Tibial nerve (tissue), 4 donors: ENCODE measurements around the gene SYVN1. TPM values are rescaled to one million over a fixed set of nuclear protein-coding genes. Genes with fewer than 3 reads are reported as not detected.

Source experiments
- DNase-seq, 2 donors: peaks; one replicate each; pipeline ENCODE4 v3.0.0-alpha.2; 2019; ENCODE audit warnings: low spot score in 2 of 2
- H3K27ac ChIP-seq, 4 donors: fragments of 200-600 bp; sonication (generic) in 3 of 4; one replicate each; pipeline ENCODE4 v1.5.1; 2017 to 2019; ENCODE audit warnings: mild to moderate bottlenecking in 1 of 4
- H3K27me3 ChIP-seq, 2 donors: fragments of 200-600 bp; sonication (generic) in 1 of 2; one replicate each; pipeline versions ENCODE4 v1.5.1 to v1.6.0; 2017 to 2019
- H3K36me3 ChIP-seq, 3 donors: fragments of 200-600 bp; sonication (generic); one replicate each; pipeline ENCODE4 v1.5.1; 2018 to 2019
- H3K4me1 ChIP-seq, 4 donors: fragments of 200-600 bp; sonication (generic) in 3 of 4; one replicate each; pipeline ENCODE4 v1.5.1; 2017 to 2019
- H3K4me3 ChIP-seq, 4 donors: fragments of 200-600 bp; sonication (generic) in 3 of 4; one replicate each; pipeline ENCODE4 v1.5.1; 2017 to 2019; ENCODE audit warnings: mild to moderate bottlenecking in 1 of 4, moderate library complexity in 1 of 4
- H3K9me3 ChIP-seq, 4 donors: fragments of 200-600 bp; sonication (generic) in 3 of 4; one replicate each; pipeline ENCODE4 v1.5.1; 2017 to 2019
- EP300 ChIP-seq, 2 donors: sonication (generic); formaldehyde crosslinking; IDR thresholded peaks; one replicate each; pipeline ENCODE4 v1.6.1; 2017; ENCODE audit warnings: antibody characterized with exemption in 2 of 2, mild to moderate bottlenecking in 1 of 2
- POLR2A ChIP-seq, 2 donors: fragments of 450-650 bp; IDR thresholded peaks; one replicate each; pipeline ENCODE4 v1.6.1; 2017; ENCODE audit warnings: antibody characterized with exemption in 2 of 2, mild to moderate bottlenecking in 2 of 2, moderate library complexity in 2 of 2
- WGBS, 2 donors: methylation state at CpG; one replicate each; pipeline ENCODE4 v1.1.5; 2018; 5-methylcytosine and 5-hydroxymethylcytosine counted together
- total RNA-seq, 4 donors: library from RNA; depleted of rRNA; stranded (reverse); fragments of >200 nt; gene quantifications; one replicate each; pipeline ENCODE4 v1.1.0, GENCODE V29; 2016
- TF ChIP-seq, protein P1 (sequence below), 5 experiments: fragments of 200-600 bp in 3 of 5; fragments of 450-650 bp in 2 of 5; sonication (generic) in 3 of 5; IDR thresholded peaks; one replicate each; pipeline ENCODE4 v1.5.1; 2016 to 2019; ENCODE audit warnings: antibody characterized with exemption in 5 of 5, mild to moderate bottlenecking in 3 of 5, moderate library complexity in 2 of 5

SYVN1 gene
- total RNA-seq, 4 donors from 2014 or later: 31.6 to 72.6 (median 58.3) TPM

GRCh38 chr11:65117206-65118096, 16.9 kb downstream of the SYVN1 start, which contains the start of gene ZNHIT2:
Gene ZNHIT2 (minus strand): TSS chr11:65117701. CDS start chr11:65117653, 48 bp downstream.
- Histone ChIP-seq H3K27me3 (no peaks in the 10 kb centered on the region), H3K36me3 (peaks cover 0 to 57% (median 13%) of the 10 kb centered on the region in 3 donors), H3K27ac (peak within 1 kb of the TSS; percentile 53 to 88 (median 82)), H3K9me3 (no peaks in the 10 kb centered on the region), H3K4me1 (peaks cover 0 to 58% (median 34%) of the 10 kb centered on the region in 4 donors), H3K4me3 (peak within 1 kb of the TSS; percentile 60 to 98 (median 92))
- WGBS, 2 donors: 0 to 4% methylated on average over 10 to 62 of the region's 89 CpGs
- peak; percentile 84 to 98 for TF ChIP-seq EP300 (IDR thresholded peaks at IDR 0.05)
- peak in 1 of 2 donors; percentile 44 for TF ChIP-seq POLR2A (IDR thresholded peaks at IDR 0.05)
- TF ChIP-seq, protein P1, sequence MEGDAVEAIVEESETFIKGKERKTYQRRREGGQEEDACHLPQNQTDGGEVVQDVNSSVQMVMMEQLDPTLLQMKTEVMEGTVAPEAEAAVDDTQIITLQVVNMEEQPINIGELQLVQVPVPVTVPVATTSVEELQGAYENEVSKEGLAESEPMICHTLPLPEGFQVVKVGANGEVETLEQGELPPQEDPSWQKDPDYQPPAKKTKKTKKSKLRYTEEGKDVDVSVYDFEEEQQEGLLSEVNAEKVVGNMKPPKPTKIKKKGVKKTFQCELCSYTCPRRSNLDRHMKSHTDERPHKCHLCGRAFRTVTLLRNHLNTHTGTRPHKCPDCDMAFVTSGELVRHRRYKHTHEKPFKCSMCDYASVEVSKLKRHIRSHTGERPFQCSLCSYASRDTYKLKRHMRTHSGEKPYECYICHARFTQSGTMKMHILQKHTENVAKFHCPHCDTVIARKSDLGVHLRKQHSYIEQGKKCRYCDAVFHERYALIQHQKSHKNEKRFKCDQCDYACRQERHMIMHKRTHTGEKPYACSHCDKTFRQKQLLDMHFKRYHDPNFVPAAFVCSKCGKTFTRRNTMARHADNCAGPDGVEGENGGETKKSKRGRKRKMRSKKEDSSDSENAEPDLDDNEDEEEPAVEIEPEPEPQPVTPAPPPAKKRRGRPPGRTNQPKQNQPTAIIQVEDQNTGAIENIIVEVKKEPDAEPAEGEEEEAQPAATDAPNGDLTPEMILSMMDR (IDR thresholded peaks at IDR 0.05): peak; percentile 88 to 98 (median 96)
- peak; percentile 99 to 100 for DNase-seq

DNA sequence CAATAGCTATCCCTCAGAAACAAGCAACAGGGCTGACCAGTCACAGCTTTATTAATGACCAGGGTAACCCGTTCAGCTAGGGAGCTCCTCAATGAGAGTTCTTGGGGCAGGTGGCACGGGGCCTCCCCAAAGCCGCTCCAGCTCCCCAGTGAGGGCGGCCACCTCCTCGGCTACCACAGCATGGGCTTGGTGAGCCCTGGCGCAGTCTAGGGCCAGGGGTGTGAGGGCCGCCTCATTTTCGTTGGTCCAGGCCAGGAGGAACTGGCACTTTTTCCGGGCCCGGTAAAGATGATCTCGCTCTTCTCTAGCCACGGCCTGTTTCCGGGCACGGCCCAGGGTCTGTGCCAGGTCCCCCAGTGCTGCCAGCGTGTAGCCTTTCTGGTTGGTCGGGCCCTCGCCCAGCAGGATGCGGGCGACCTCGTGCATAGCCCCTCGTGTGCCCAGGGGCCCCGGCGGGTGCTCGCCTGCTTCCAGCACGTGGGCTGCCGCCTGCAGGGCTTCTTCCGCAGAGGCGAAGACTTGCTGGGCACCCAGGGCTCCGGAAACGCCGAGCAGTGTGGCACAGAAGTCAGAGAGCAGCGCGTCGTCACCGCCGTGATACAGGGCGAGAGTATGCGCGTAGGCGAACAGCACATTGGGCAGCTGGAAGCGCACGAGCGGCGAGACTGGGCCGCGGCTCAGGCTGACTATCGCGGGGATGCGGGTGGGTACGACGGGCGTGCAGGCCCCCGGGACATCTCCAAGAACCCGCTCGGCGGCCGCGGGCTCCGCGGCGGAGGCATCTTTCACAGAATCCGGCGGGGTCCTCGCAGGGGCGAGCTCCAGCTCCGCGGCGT, 17.7 kb downstream of the SYVN1 start:
- Histone ChIP-seq H3K27me3 (no peaks in the 10 kb centered on the region), H3K4me3 (peak overlapping the region; percentile 60 to 98 (median 92)), H3K27ac (peak overlapping the region; percentile 38 to 88 (median 82)), H3K36me3 (peaks cover 0 to 57% (median 13%) of the 10 kb centered on the region in 3 donors), H3K9me3 (no peaks in the 10 kb centered on the region), H3K4me1 (peaks cover 0 to 65% (median 42%) of the 10 kb centered on the region in 4 donors)
- WGBS, 2 donors: 27 to 28% methylated on average over 45 to 53 of the region's 68 CpGs
- no peak for DNase-seq
- TF ChIP-seq EP300 (IDR thresholded peaks at IDR 0.05) (no peak), POLR2A (IDR thresholded peaks at IDR 0.05) (no peak)
- TF ChIP-seq, protein P1 (IDR thresholded peaks at IDR 0.05): no peak

DNA sequence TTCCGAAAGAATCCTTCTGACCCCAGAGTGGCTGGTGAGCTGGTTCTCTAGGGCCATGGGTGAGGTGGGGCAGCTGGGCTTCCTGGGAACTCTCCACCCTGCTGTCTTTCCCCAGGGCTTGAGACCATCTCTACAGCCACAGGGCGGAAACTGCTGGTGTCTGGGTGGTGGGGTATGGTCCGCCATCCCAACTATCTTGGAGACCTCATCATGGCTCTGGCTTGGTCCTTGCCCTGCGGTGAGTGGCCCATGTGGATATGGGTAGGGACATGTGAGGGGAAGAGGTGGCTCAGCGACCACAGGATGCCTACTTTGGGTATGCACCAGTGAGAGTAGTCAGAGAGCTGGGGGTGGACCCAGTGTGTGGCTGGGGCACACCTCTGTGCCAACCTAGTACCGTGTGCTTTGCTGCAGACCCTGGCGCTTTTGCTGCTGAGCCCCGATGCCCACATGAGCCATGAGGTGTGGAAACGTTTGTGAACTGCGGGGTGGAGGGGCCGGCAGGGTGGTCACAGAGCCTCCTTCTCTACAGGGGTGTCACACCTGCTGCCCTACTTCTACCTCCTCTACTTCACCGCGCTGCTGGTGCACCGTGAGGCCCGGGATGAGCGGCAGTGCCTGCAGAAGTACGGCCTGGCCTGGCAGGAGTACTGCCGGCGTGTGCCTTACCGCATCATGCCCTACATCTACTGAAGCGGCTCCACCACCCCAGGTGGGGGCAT, 18.8 kb downstream of the SYVN1 start:
- no peak for DNase-seq
- Histone ChIP-seq H3K4me1 (peaks cover 0 to 65% (median 39%) of the 10 kb centered on the region in 4 donors), H3K27ac (no peak overlapping the region), H3K9me3 (no peaks in the 10 kb centered on the region), H3K27me3 (no peaks in the 10 kb centered on the region), H3K4me3 (no peak overlapping the region), H3K36me3 (peaks cover 0 to 52% (median 7%) of the 10 kb centered on the region in 3 donors)
- WGBS, 2 donors: 89 to 93% methylated on average over 21 of the region's 21 CpGs
- TF ChIP-seq, protein P1 (IDR thresholded peaks at IDR 0.05): no peak
- no peak for TF ChIP-seq EP300 (IDR thresholded peaks at IDR 0.05)
- TF ChIP-seq POLR2A (IDR thresholded peaks at IDR 0.05): no peak

DNA sequence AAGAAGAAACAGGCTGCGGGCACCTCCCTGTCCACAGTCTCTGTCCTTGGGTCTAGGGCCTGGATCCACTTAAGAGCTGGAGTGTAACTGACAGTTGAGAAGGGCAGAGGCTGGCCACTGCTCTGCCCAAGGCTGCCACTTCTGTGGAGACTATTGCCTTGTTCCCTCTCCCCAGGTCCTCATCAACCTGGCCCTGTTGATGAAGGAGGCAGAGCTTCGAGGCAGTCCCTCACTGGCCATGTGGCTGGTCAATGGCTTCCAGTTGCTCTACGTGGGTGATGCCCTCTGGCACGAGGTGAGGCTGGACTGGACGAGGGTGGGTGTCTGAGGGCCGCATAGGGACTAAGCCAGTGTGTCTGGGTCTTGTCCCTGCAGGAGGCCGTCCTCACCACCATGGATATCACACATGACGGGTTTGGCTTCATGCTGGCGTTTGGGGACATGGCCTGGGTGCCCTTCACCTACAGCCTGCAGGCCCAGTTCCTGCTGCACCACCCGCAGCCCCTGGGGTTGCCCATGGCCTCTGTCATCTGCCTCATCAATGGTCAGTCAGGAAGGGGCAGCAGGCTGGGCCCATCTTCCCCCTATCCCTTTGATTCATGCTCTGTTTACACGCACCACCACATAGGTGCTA, 19.7 kb downstream of the SYVN1 start:
- no peaks in the 10 kb centered on the region for H3K9me3 ChIP-seq
- no peak overlapping the region for H3K4me3 ChIP-seq
- H3K27ac ChIP-seq: no peak overlapping the region
- WGBS, 2 donors: 68 to 86% methylated on average over 9 to 10 of the region's 11 CpGs
- TF ChIP-seq EP300 (IDR thresholded peaks at IDR 0.05): no peak
- no peak for TF ChIP-seq POLR2A (IDR thresholded peaks at IDR 0.05)
- TF ChIP-seq, protein P1 (IDR thresholded peaks at IDR 0.05): no peak
- peaks cover 0 to 48% (median 0%) of the 10 kb centered on the region in 3 donors for H3K36me3 ChIP-seq
- no peaks in the 10 kb centered on the region for H3K27me3 ChIP-seq
- peaks cover 0 to 59% (median 38%) of the 10 kb centered on the region in 4 donors for H3K4me1 ChIP-seq
- DNase-seq: no peak
